GM19193 (cell line): ENCODE measurements around the gene PPP2R1A.

Experiments used
- POLR2A ChIP-seq: IDR thresholded peaks from 4 replicates; pipeline ENCODE4 v1.6.1; 2011; ENCODE audit not compliant: insufficient read depth, insufficient read length; ENCODE audit errors: extremely low read depth

The PPP2R1A gene

GRCh38 chr19:52189735-52190486 lies at the start of gene PPP2R1A:
Gene PPP2R1A, plus strand, starts transcription at chr19:52190052. Its CDS starts 45 bp downstream, at chr19:52190097.
- TF ChIP-seq POLR2A: peak; percentile 80

DNA sequence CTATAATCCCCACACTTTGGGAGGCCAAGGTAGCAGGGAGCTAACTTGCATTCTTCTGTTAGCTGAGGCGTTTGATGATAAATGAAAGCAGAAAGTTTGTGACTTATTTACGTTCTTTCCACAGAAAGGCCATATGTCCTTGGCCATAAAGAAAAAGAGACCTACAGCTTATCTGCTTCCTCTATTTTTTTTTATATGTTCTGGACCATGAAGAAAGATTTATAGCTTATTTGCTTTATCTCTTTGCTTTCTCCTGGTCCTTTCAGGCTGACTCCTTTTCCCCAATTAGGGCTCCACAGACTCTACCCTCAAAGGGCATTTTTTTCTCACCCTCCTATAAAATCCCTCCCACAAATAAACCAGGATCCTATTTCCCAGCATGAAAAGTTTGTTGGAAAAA lies 48.6 kb upstream of the PPP2R1A start:
- no peak for TF ChIP-seq POLR2A

DNA sequence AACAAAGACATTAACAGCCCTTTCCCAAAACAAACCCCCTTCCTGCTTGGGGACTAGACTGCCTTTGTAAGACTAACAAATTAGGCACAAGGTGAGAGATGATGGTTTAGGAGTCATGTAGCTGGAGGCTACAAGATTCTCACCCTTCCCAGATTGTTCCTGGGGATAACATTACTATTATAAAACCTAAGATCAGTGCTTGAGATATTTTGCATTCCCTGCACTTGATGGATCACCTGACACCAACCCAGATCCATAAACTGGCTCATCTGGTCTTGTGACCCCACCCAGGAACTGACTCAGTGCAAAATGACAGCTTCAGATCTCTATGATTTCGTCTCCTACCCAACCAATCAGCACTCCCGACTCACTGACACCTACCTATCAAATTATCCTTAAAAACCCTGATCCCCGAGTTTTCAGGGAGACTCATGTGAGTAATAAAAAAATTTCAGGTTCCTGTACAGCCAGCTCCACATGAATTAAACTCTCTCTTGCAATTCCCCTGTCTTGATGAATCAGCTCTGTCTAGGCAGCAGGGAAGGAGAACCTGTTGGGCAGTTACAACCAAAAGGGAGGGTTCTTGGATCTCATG lies 47.8 kb upstream of the PPP2R1A start:
- TF ChIP-seq POLR2A: no peak

DNA sequence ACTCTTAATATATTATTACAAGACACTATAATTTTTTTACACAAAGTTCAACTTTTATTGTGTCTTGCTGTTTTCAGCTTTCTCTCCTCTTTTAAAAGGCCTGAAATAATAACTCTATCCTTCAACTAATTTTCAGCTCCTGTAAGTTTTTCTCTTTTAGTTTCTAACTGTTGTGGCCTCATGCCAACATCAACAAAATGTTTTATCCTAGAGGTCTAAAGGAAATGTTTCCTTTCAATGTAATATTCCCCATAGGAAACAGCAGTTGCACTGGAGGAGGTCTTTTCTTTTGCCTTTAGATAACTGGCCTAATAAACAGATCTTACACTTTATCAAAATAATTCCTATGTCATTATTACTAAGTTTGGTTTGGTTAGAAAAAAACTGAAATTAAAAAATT lies 41.6 kb upstream of the PPP2R1A start:
- TF ChIP-seq POLR2A: no peak

GRCh38 chr19:52155596-52156359 lies 34.1 kb upstream of the PPP2R1A start:
- no peak for TF ChIP-seq POLR2A

GRCh38 chr19:52170304-52170703 lies 19.5 kb upstream of the PPP2R1A start:
- no peak for TF ChIP-seq POLR2A

GRCh38 chr19:52170863-52171320 lies 19.0 kb upstream of the PPP2R1A start:
- TF ChIP-seq POLR2A: no peak

- TF ChIP-seq POLR2A: peak; percentile 56
These were observed 18.3 kb upstream of the PPP2R1A start, which contains the start of gene ZNF836 for GRCh38 chr19:52171321-52172169. Gene ZNF836, minus strand, starts transcription at chr19:52171621. Its CDS starts 3,549 bp downstream, at chr19:52168072.

DNA sequence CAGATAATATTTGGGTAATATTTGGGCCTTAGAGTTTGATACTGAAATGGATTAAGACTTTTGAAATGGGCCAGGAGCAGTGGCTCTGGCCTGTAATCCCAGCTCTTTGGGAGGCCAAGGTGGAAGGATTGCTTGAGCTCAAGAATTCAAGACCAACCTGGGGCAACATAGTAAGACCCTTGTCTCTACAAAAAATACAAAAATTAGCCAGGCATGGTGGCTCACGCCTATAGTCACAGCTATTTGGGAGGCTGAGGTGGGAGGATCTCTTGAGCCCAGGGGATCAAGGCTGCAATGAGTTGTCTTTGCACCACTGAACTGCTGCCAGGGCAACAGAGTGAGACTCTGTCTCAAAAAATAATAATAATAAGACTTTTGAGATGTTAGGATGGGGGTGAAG lies 17.5 kb upstream of the PPP2R1A start:
- no peak for TF ChIP-seq POLR2A

GRCh38 chr19:52176574-52176973 lies 13.3 kb upstream of the PPP2R1A start:
- no peak for TF ChIP-seq POLR2A

GRCh38 chr19:52187407-52187806 lies 2.4 kb upstream of the PPP2R1A start:
- no peak for TF ChIP-seq POLR2A

GRCh38 chr19:52188822-52189734 lies 774 bp upstream of the PPP2R1A start:
- TF ChIP-seq POLR2A: peak; percentile 47

- TF ChIP-seq POLR2A: no peak
These were observed 838 bp downstream of the PPP2R1A start for GRCh38 chr19:52190487-52191293.
